Stomach (tissue), 9 donors: ENCODE data around the gene IRF2. TPM values are rescaled to one million over a fixed set of nuclear protein-coding genes. Genes with fewer than 3 reads are reported as not detected.

Source experiments
- DNase-seq, 2 donors: peaks; one replicate each; pipeline versions ENCODE4 v3.0.0 to v3.0.0-alpha.2; 2013 to 2019
- H3K27ac ChIP-seq, 5 donors: fragments of 200-600 bp in 4 of 5; sonication (generic) in 4 of 5; one replicate each; pipeline ENCODE4 v1.5.1; 2013 to 2019; ENCODE audit warnings: mild to moderate bottlenecking in 1 of 5, moderate library complexity in 1 of 5
- H3K27me3 ChIP-seq, 3 donors: fragments of 200-600 bp; sonication (generic); one replicate each; pipeline ENCODE4 v1.5.1; 2017 to 2019; ENCODE audit warnings: mixed run types in 1 of 3
- H3K36me3 ChIP-seq, 4 donors: fragments of 200-600 bp; sonication (generic); 1 replicate in 3 of 4; 2 replicates in 1 of 4; pipeline ENCODE4 v1.5.1; 2016 to 2019
- H3K4me1 ChIP-seq, 4 donors: fragments of 200-600 bp; sonication (generic); one replicate each; pipeline ENCODE4 v1.5.1; 2016 to 2019
- H3K4me3 ChIP-seq, 4 donors: fragments of 200-600 bp; sonication (generic) in 3 of 4; one replicate each; pipeline ENCODE4 v1.5.1; 2016 to 2019; ENCODE audit warnings: mild to moderate bottlenecking in 1 of 4
- H3K9me3 ChIP-seq, 4 donors: fragments of 200-600 bp; sonication (generic); one replicate each; pipeline ENCODE4 v1.5.1; 2016 to 2019
- CTCF ChIP-seq, 7 experiments: fragments of 450-650 bp in 4 of 7; fragments of 200-600 bp in 3 of 7; sonication (generic) in 3 of 7; IDR thresholded peaks; one replicate each; pipeline ENCODE4 v1.5.1; 2016 to 2019; ENCODE audit warnings: antibody characterized with exemption in 7 of 7, control low read depth in 2 of 7, mild to moderate bottlenecking in 1 of 7
- EP300 ChIP-seq: sonication (generic); formaldehyde crosslinking; IDR thresholded peaks from one replicate; pipeline ENCODE4 v1.6.1; 2017; ENCODE audit warnings: antibody characterized with exemption
- POLR2A ChIP-seq, 4 donors: fragments of 450-650 bp; IDR thresholded peaks; one replicate each; pipeline ENCODE4 v1.6.1; 2016; ENCODE audit warnings: antibody characterized with exemption in 4 of 4, control low read depth in 2 of 4, mild to moderate bottlenecking in 1 of 4, moderate library complexity in 1 of 4
- POLR2AphosphoS5 ChIP-seq, 3 donors: sonication (generic); formaldehyde crosslinking; IDR thresholded peaks; one replicate each; pipeline ENCODE4 v1.6.1; 2016; ENCODE audit warnings: antibody characterized with exemption in 3 of 3
- WGBS, 5 donors: extraction: QIAGEN DNeasy Blood & Tissue Kit in 3 of 5; methylation state at CpG; one replicate each; pipeline versions ENCODE4 v1.1.5 to v1.1.7; 2013 to 2018; 5-methylcytosine and 5-hydroxymethylcytosine counted together
- intact Hi-C: fragments of 100-400 bp; cut with DNase I; formaldehyde crosslinking; loops from one replicate; pipeline ENCODE4 v1.15.1; 2023; ENCODE audit warnings: low total_unique reads
- polyA plus RNA-seq, 3 donors: library from polyadenylated mRNA; stranded (reverse); fragments of 200-250 nt; gene quantifications; one replicate each; pipeline ENCODE4 v1.2.3, GENCODE V29; 2013
- total RNA-seq, 5 donors: library from RNA; depleted of rRNA; stranded (reverse); fragments of >200 nt; gene quantifications; one replicate each; pipeline versions ENCODE4 v1.1.0 to v1.2.3, GENCODE V29; 2014 to 2016
- donor health status: healthy with polysubstance abuse.
- donor health status: Bipolar disorder and iron deficiency.
- donor health status: healthy.

Gene IRF2
- total and polyA plus RNA-seq, 8 donors, result 5.5 to 253 (median 29.0) TPM

- intact Hi-C loops, result no loop called here
- TF ChIP-seq POLR2A (IDR thresholded peaks at IDR 0.05), result no peak
- no peak for TF ChIP-seq CTCF (IDR thresholded peaks at IDR 0.05)
- no peak for TF ChIP-seq EP300
- no peak for TF ChIP-seq POLR2AphosphoS5 (IDR thresholded peaks at IDR 0.05)
- Histone ChIP-seq H3K36me3 (peaks cover 23 to 36% (median 31%) of the 10 kb centered on the region in 4 donors), H3K27ac (peak overlapping the region; percentile 88 to 95 (median 91)), H3K4me1 (peaks cover 62 to 72% (median 68%) of the 10 kb centered on the region in 4 donors), H3K27me3 (no peaks in the 10 kb centered on the region), H3K4me3 (peak overlapping the region in 1 of 4 donors; percentile 28), H3K9me3 (no peaks in the 10 kb centered on the region)
- 36 to 47% (median 40%) methylated on average over 7 of the region's 7 CpGs for WGBS, 5 donors
- DNase-seq, result peak in 1 of 2 donors; percentile 59
Measured at GRCh38 chr4:184384810-184385557, 89.4 kb downstream of the IRF2 start.

- WGBS, 5 donors, result 3 to 6% (median 4%) methylated on average over 8 to 13 of the region's 13 CpGs
- TF ChIP-seq EP300 (peak; percentile 73), POLR2A (IDR thresholded peaks at IDR 0.05) (peak in 2 of 4 donors; percentile 36 to 68), CTCF (IDR thresholded peaks at IDR 0.05) (no peak), POLR2AphosphoS5 (IDR thresholded peaks at IDR 0.05) (peak; percentile 76 to 98 (median 95))
- Histone ChIP-seq H3K9me3 (no peaks in the 10 kb centered on the region), H3K27ac (peak overlapping the region; percentile 88 to 95 (median 91)), H3K4me1 (peaks cover 62 to 72% (median 68%) of the 10 kb centered on the region in 4 donors), H3K4me3 (peak overlapping the region; percentile 10 to 28 (median 22)), H3K36me3 (peaks cover 16 to 28% (median 23%) of the 10 kb centered on the region in 4 donors), H3K27me3 (no peaks in the 10 kb centered on the region)
- peak; percentile 78 to 84 for DNase-seq
- intact Hi-C loops, result no loop called here
Measured at GRCh38 chr4:184384056-184384809, 90.1 kb downstream of the IRF2 start.

GRCh38 chr4:184383497-184384055, 90.8 kb downstream of the IRF2 start:
- Histone ChIP-seq H3K36me3 (peaks cover 9 to 22% (median 17%) of the 10 kb centered on the region in 4 donors), H3K27me3 (no peaks in the 10 kb centered on the region), H3K4me1 (peaks cover 62 to 72% (median 68%) of the 10 kb centered on the region in 4 donors), H3K27ac (peak overlapping the region; percentile 88 to 95 (median 91)), H3K9me3 (no peaks in the 10 kb centered on the region), H3K4me3 (peak overlapping the region; percentile 10 to 28 (median 22))
- intact Hi-C loops, result no loop called here
- DNase-seq, result peak; percentile 45 to 66
- no peak for TF ChIP-seq POLR2A (IDR thresholded peaks at IDR 0.05)
- TF ChIP-seq POLR2AphosphoS5 (IDR thresholded peaks at IDR 0.05), result peak in 2 of 3 donors; percentile 49 to 80
- TF ChIP-seq CTCF (IDR thresholded peaks at IDR 0.05), result no peak
- TF ChIP-seq EP300, result no peak
- WGBS, 5 donors, result 13 to 24% (median 14%) methylated on average over 8 of the region's 8 CpGs
